HepG2 (cell line): Measurements from ENCODE around the gene C2CD2. TPM values are rescaled to one million over a fixed set of nuclear protein-coding genes. Genes with fewer than 3 reads are reported as not detected.

Source experiments
- AHR ChIP-seq: IDR thresholded peaks from 2 replicates; pipeline ENCODE4 v1.6.1; 2018; ENCODE audit warnings: missing genetic modification reagents, missing compliant biosample characterization
- ELF4 ChIP-seq: sonication (generic); formaldehyde crosslinking; IDR thresholded peaks from 2 replicates; pipeline ENCODE4 v1.5.0; 2020; ENCODE audit warnings: missing genetic modification reagents, mild to moderate bottlenecking, moderate library complexity, borderline replicate concordance
- HDAC2 ChIP-seq: sonication (generic); formaldehyde crosslinking; IDR thresholded peaks from 2 replicates; pipeline ENCODE4 v1.4.0; 2020; ENCODE audit warnings: missing genetic modification reagents
- KLF12 ChIP-seq: sonication (generic); formaldehyde crosslinking; IDR thresholded peaks from 2 replicates; pipeline ENCODE4 v1.4.0; 2020; ENCODE audit warnings: missing genetic modification reagents, borderline replicate concordance
- KLF6 ChIP-seq: IDR thresholded peaks from 2 replicates; pipeline ENCODE4 v1.8.0; 2016; ENCODE audit warnings: missing biosample characterization, missing genetic modification reagents
- PAX8 ChIP-seq: sonication (generic); formaldehyde crosslinking; IDR thresholded peaks from 2 replicates; pipeline ENCODE4 v1.8.0; 2022; ENCODE audit warnings: mild to moderate bottlenecking, missing genetic modification reagents, borderline replicate concordance
- POLR2A ChIP-seq, 2 experiments: IDR thresholded peaks; 2 replicates each; pipeline ENCODE4 v1.6.1; 2011; ENCODE audit warnings: low read depth in 2 of 2, low read length in 2 of 2, mild to moderate bottlenecking in 1 of 2, moderate library complexity in 1 of 2; ENCODE audit not compliant: insufficient read depth in 1 of 2
- YEATS4 ChIP-seq: sonication (generic); formaldehyde crosslinking; IDR thresholded peaks from 2 replicates; pipeline ENCODE4 v1.4.0; 2020; ENCODE audit warnings: missing genetic modification reagents, borderline replicate concordance
- ZEB1 ChIP-seq: IDR thresholded peaks from 2 replicates; pipeline ENCODE4 v1.6.1; 2012; ENCODE audit warnings: mild to moderate bottlenecking, low read depth, inconsistent platforms; ENCODE audit not compliant: insufficient replicate concordance
- ZNF207 ChIP-seq: fragments of 450-650 bp; IDR thresholded peaks from 2 replicates; pipeline ENCODE4 v1.6.1; 2016; ENCODE audit warnings: antibody characterized with exemption, borderline replicate concordance
- ZNF329 ChIP-seq: sonication (generic); formaldehyde crosslinking; IDR thresholded peaks from 2 replicates; pipeline ENCODE4 v1.9.0; 2021; ENCODE audit warnings: low read depth, mild to moderate bottlenecking, missing genetic modification reagents
- ZNF839 ChIP-seq: sonication (generic); formaldehyde crosslinking; IDR thresholded peaks from 2 replicates; pipeline ENCODE4 v1.4.0; 2020; ENCODE audit warnings: missing genetic modification reagents, mild to moderate bottlenecking, borderline replicate concordance
- polyA plus RNA-seq, 8 experiments: library from polyadenylated mRNA; depleted of rRNA in 3 of 8; stranded (reverse) in 7 of 8; unstranded in 1 of 8; fragments of >200 nt; fragmentation: Illumina TruSeq in 4 of 8; extraction: Trizol in 4 of 8; gene quantifications; 2 replicates each; pipeline versions ENCODE4 v1.2.1 to v1.2.3, GENCODE V29; 2011 to 2016; ENCODE audit warnings: low read depth in 4 of 8, missing spikeins in 1 of 8, mixed read lengths in 1 of 8; ENCODE audit not compliant: insufficient read depth in 1 of 8
- total RNA-seq, 5 experiments: library from RNA; depleted of rRNA; stranded (reverse); fragments of >200 nt; fragmentation: Illumina TruSeq; extraction: Trizol; gene quantifications; 2 replicates each; pipeline ENCODE4 v1.2.3, GENCODE V29; 2016; ENCODE audit warnings: low read depth in 1 of 5
- TF ChIP-seq, protein P1 (sequence below): sonication (generic); formaldehyde crosslinking; IDR thresholded peaks from 2 replicates; pipeline ENCODE4 v1.4.0; 2020; ENCODE audit warnings: mild to moderate bottlenecking, low read depth, missing genetic modification reagents
- TF ChIP-seq, protein P2 (sequence below): sonication (generic); formaldehyde crosslinking; IDR thresholded peaks from 2 replicates; pipeline ENCODE4 v1.8.0; 2022; ENCODE audit warnings: low read depth, missing genetic modification reagents
- TF ChIP-seq, protein P3 (sequence below): sonication (generic); formaldehyde crosslinking; IDR thresholded peaks from 2 replicates; pipeline ENCODE4 v1.4.0; 2020; ENCODE audit warnings: missing genetic modification reagents
- TF ChIP-seq, protein P4 (sequence below): sonication (generic); formaldehyde crosslinking; IDR thresholded peaks from 2 replicates; pipeline ENCODE4 v1.9.0; 2022; ENCODE audit warnings: missing genetic modification reagents, mild to moderate bottlenecking, borderline replicate concordance
- TF ChIP-seq, protein P5 (sequence below): sonication (generic); formaldehyde crosslinking; IDR thresholded peaks from 2 replicates; pipeline ENCODE4 v1.4.0; 2020; ENCODE audit warnings: mild to moderate bottlenecking, missing genetic modification reagents
- TF ChIP-seq, protein P6 (sequence below): sonication (generic); formaldehyde crosslinking; IDR thresholded peaks from 2 replicates; pipeline ENCODE4 v1.8.0; 2022; ENCODE audit warnings: mild to moderate bottlenecking, missing genetic modification reagents, borderline replicate concordance
- TF ChIP-seq, protein P7 (sequence below): sonication (generic); formaldehyde crosslinking; conservative IDR thresholded peaks from 2 replicates; pipeline ENCODE4 v1.4.0; 2020; ENCODE audit warnings: missing genetic modification reagents

C2CD2 gene
- total and polyA plus RNA-seq, 2 of the 13 experiments (the other 11 are each of a cell fraction or from before 2014, with no cell fraction given), result 12.5 to 19.7 TPM

DNA sequence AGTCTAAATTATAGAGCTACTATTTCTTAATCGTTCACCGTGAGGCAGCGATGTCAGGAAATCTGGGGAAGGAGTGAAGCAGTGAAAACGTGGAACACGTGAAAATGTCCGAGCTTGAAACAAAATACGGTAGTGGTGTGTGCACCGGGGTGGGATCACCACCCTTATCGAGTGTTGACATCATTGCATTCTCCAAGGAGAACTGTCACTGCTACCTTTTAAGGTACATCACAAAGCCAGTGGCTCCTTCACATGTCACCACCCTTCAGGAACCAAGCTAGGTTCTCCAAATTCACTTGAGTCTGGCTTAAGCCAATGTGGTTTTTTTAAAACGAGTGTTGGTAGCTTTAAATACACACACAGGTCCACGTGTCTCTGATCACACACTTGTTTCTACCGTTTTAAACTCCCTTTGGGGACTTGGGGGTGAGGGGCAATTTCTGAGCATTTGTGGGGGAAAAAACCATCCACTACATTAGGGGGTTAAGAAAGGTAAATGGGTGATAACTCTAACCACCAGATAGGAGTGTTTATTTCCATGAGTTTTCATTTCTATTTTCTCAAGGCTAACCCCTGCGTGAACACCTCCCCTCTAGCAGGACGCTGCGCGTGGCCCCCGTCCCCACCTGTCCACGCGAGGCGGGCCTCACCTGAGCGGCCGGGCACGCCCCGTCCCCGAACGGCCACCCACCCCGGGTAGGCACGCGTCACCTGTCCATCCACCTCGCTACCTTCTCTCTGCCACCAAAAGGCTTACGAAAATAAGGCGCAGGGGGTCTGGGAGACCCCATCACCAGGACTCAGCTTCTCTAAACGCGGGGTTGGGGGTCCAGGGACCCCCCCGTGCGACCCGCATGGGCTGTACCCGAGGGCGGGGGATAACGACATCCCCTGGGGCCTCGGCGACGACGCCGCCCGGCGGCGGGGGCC lies 75.7 kb downstream of the C2CD2 start (continued):
- TF ChIP-seq, protein P1, sequence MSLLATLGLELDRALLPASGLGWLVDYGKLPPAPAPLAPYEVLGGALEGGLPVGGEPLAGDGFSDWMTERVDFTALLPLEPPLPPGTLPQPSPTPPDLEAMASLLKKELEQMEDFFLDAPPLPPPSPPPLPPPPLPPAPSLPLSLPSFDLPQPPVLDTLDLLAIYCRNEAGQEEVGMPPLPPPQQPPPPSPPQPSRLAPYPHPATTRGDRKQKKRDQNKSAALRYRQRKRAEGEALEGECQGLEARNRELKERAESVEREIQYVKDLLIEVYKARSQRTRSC (CRISPR knock-in tag), result no peak
- TF ChIP-seq KLF6 (no peak), AHR (CRISPR knock-in tag) (no peak), KLF12 (CRISPR knock-in tag) (peak; percentile 18; the same call in 1 of the 2 replicates), ZNF329 (CRISPR knock-in tag) (no peak), PAX8 (CRISPR knock-in tag) (no peak), YEATS4 (CRISPR knock-in tag) (peak; percentile 29; the same call in 1 of the 2 replicates), ELF4 (CRISPR knock-in tag) (no peak), ZNF207 (no peak), POLR2A (IDR thresholded peaks at IDR 0.05; ENCODE audit: insufficient read depth in 1 of 2, low read depth in 2 of 2, low read length in 2 of 2) (0 out of 4 replicates have a peak, but pooled peaks of 1 of the 2 experiments have one; percentile 15), HDAC2 (no peak), ZNF839 (no peak), ZEB1 (peak; percentile 48)
- TF ChIP-seq, protein P2, sequence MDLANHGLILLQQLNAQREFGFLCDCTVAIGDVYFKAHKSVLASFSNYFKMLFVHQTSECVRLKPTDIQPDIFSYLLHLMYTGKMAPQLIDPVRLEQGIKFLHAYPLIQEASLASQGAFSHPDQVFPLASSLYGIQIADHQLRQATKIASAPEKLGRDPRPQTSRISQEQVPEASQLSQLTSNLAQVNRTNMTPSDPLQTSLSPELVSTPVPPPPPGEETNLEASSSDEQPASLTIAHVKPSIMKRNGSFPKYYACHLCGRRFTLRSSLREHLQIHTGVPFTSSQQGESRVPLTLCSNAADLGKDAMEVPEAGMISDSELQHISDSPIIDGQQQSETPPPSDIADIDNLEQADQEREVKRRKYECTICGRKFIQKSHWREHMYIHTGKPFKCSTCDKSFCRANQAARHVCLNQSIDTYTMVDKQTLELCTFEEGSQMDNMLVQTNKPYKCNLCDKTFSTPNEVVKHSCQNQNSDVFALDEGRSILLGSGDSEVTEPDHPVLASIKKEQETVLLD, result no peak
- TF ChIP-seq, protein P3, sequence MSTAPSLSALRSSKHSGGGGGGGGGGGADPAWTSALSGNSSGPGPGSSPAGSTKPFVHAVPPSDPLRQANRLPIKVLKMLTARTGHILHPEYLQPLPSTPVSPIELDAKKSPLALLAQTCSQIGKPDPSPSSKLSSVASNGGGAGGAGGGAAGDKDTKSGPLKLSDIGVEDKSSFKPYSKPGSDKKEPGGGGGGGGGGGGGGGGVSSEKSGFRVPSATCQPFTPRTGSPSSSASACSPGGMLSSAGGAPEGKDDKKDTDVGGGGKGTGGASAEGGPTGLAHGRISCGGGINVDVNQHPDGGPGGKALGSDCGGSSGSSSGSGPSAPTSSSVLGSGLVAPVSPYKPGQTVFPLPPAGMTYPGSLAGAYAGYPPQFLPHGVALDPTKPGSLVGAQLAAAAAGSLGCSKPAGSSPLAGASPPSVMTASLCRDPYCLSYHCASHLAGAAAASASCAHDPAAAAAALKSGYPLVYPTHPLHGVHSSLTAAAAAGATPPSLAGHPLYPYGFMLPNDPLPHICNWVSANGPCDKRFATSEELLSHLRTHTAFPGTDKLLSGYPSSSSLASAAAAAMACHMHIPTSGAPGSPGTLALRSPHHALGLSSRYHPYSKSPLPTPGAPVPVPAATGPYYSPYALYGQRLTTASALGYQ (CRISPR knock-in tag), result no peak
- TF ChIP-seq, protein P4, sequence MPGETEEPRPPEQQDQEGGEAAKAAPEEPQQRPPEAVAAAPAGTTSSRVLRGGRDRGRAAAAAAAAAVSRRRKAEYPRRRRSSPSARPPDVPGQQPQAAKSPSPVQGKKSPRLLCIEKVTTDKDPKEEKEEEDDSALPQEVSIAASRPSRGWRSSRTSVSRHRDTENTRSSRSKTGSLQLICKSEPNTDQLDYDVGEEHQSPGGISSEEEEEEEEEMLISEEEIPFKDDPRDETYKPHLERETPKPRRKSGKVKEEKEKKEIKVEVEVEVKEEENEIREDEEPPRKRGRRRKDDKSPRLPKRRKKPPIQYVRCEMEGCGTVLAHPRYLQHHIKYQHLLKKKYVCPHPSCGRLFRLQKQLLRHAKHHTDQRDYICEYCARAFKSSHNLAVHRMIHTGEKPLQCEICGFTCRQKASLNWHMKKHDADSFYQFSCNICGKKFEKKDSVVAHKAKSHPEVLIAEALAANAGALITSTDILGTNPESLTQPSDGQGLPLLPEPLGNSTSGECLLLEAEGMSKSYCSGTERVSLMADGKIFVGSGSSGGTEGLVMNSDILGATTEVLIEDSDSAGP (CRISPR knock-in tag), result no peak
- TF ChIP-seq, protein P5, sequence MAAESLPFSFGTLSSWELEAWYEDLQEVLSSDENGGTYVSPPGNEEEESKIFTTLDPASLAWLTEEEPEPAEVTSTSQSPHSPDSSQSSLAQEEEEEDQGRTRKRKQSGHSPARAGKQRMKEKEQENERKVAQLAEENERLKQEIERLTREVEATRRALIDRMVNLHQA, result no peak
- TF ChIP-seq, protein P6, sequence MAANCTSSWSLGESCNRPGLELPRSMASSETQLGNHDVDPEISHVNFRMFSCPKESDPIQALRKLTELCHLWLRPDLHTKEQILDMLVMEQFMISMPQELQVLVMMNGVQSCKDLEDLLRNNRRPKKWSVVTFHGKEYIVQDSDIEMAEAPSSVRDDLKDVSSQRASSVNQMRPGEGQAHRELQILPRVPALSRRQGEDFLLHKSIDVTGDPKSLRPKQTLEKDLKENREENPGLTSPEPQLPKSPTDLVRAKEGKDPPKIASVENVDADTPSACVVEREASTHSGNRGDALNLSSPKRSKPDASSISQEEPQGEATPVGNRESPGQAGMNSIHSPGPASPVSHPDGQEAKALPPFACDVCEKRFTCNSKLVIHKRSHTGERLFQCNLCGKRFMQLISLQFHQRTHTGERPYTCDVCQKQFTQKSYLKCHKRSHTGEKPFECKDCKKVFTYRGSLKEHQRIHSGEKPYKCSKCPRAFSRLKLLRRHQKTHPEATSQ, result no peak
- TF ChIP-seq, protein P7, sequence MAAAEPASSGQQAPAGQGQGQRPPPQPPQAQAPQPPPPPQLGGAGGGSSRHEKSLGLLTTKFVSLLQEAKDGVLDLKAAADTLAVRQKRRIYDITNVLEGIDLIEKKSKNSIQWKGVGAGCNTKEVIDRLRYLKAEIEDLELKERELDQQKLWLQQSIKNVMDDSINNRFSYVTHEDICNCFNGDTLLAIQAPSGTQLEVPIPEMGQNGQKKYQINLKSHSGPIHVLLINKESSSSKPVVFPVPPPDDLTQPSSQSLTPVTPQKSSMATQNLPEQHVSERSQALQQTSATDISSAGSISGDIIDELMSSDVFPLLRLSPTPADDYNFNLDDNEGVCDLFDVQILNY (CRISPR knock-in tag), result no peak
